NCI-H510A treated with DMSO at 0.1 percent for 48 hours (cell line): ENCODE data around the gene RGS11.

ENCODE experiments used
- DNase-seq: peaks from one replicate; lab custom pipeline; 2025; lab: John Stamatoyannopoulos, UW

The RGS11 gene

DNA sequence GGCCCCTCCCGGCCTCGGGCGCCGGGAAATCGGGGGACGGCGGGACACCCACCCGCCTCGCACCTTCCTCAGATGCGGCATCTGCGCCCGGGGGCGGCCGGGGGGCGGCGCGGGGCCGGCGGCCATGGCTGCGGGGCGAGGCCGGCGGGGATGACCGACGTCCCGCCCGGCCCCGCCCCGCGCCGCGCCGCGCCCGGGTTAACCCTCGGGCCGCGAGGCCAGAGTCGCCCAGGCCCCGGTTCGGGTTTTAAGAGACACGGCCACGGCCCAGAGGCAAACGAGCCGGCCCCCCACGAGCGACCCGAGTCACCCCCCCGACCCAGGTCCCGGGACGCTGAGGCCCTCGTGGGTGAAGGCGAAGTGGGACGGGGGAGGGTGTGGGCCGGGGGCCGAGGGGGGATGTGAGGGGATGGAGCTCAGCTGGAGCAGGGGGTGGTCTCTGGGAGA lies at the start of gene RGS11:
Gene RGS11, minus strand, starts transcription at position 159 of the 447 bp plus-strand sequence. Its CDS starts 33 bp downstream, at position 126.
- no peak for DNase-seq

DNA sequence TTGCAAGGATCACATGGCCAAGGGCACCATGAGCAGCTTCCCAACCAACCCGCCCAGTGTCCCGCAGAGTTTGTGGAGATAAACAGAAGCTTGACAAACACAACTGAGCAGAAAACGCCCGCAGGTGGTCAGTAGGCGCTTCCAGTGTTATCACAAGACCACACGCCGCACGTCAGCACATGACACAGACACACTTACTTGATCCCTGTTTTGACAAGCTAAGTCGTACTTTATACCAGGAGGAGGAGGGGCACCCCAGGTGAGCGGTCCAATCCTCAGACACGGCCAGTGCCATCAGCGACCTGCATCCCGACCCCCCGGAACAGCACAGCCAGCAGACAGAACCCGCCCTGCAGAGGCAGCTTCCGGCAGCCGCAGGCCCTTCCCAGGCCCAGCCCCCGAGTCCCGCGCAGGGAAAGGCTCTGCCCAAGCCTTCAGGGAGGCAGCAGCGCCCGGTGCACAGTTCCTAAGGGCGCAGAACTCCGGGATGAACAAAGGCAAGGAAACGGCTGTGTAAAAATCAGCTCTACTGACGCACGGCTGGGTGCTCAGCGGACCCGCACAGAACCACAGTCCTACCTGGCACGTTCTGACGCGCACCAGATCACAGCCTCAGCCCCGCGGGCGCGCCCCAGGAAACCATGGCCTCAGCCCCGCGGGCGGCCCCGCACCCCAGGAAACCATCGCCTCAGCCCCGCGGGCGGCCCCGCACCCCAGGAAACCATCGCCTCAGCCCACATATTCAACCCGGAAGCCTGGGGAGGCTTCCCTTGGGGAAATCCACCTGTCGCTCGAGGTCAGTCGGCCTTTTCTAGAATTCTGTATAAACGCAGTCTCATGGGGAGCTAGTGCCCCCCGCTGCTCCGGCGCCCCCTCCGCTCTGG lies 48.9 kb upstream of the RGS11 start:
- DNase-seq = no peak

DNA sequence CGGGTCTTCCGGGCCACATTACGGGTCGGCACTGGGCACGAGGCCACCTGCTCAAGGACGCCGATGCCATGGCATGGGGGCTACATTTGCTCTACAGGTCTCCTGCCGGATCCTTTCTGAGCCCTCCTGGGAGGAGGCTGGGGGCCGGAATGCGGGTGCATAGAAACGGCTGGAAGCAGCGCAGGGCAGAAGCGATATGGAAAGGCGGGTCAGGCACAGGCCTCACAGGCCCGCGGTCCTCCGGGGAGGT lies 48.4 kb upstream of the RGS11 start:
- DNase-seq = no peak

DNA sequence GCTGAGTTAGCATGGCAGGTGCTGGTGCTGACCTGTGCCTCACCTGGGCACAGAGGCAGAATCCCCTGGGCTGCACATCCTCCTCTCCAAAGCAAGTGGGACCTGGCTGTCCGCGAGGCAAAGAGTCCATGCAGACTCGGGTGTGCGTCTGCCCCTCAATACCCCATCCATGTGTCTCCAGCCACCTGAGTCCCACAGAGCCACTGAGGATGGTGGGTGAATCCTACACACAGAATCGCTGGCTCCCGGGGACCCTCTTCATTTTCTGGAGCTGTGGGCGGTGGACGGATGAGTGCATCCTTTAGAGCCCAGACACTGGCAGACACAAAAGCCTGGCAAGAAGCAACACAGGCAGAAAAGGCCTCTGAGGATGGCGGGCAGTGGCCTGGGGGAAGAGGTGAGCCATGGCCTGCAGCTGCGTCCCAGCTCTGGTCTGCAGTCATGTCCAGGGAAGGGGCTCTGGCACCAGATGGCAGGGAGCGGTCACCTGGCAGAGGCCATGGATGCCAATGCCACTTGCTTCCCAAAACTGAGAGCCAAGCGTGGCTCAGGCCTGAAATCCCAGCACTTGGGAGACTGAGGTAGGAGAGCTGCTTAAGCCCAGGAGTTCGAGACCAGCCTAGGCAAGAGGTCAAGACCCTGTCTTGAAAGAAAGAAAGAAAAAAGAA lies 46.9 kb upstream of the RGS11 start:
- no peak for DNase-seq

DNA sequence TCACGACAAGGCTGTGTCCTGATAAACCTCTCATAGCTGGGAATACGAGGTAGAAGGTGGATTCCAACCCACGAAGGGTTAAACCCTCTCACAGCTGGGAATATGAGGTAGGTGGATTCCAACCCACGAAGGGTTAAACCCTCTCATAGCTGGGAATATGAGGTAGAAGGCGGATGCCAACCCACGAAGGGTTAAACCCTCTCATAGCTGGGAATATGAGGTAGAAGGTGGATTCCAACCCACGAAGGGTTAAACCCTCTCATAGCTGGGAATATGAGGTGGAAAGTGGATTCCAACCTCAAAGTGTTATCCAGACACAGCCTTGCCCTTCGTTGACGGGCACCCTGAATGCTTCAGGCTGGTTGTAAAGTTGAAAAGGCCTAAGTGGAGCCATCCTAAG lies 45.8 kb upstream of the RGS11 start:
- no peak for DNase-seq

DNA sequence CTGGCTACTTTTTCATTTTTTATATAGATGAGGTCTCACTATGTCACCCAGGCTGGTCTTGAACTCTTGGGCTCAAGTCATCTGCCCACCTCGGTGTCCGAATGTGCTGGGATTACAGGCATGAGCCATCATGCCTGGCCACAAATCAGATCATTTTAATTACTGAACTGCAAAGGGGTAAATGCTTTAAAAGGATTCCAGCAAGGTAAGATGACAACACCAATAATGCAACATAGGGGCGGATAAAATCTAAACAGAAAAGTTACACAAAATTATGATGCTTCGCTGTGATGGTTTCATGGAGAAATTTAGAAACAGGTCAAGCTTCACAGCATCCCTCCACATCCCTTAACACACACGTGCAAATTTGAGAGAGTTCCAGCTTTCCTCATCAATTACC lies 44.5 kb upstream of the RGS11 start:
- no peak for DNase-seq

DNA sequence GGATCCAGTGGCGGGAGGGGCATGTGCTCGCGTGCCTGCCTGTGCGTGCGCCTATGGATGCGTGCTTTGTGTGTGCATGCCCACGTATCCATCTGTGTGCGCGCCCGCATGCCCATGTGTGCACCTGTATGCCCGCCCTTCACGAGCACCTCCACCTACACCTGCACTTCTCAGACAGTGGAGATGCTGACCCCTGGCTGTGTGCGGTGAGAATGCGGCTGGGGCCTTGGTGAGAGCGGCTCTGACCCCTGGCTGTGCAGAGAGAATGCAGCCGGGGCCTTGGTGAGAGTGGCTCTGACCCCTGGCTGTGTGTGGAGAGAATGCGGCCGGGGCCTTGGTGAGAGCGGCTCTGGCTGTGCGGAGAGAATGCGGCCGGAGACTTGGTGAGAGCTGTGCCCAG lies 42.9 kb upstream of the RGS11 start:
- DNase-seq = no peak

DNA sequence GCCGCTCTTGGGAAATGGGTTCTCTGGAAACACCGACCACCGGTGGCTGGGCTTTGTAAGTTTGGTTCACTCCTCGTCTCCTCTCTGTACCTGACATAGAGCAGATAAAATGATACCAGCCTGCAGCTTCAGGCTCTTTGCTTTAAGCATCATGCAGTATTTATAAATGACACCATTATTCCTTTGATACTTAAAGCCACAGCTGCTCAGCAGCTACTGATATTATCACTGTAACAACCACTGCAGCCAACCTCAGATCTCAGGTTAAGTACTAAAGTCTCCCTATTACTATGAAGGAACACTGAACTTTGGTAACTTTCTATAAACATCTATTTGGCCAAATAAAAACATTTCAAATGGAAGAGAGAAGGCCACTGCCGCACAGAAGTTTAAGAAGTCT lies 41.8 kb upstream of the RGS11 start:
- no peak for DNase-seq

DNA sequence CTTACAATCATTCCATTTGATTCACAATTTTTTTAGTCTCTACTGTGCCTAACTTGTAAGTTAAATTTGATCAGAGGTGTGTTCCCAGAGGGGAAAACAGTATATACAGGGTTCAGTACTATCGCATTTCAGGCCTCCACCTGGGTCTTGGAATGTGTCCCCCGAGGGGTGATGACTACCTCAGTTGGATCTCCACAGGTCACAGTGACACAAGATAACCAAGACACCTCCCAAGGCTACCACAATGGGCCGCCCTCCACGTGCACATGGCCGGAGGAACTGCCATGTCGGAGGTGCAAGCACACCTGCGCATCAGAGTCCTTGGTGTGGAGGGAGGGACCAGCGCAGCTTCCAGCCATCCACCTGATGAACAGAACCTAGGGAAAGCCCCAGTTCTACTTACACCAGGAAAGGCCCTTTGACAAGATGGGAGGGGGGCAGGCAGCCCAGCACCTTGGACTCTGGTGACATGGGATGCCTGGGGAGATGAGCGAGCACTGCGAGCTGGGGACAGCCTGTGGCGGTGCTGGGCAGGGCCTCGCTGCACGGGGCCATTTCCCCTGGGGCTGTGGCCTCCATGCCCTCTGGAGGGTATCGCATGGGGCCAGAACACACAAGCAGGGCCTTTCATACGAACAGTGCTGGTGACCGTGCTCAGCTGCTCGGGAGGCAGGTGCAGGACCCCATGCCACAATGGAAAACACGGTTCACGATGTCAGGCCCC lies 41.2 kb upstream of the RGS11 start:
- DNase-seq = no peak

DNA sequence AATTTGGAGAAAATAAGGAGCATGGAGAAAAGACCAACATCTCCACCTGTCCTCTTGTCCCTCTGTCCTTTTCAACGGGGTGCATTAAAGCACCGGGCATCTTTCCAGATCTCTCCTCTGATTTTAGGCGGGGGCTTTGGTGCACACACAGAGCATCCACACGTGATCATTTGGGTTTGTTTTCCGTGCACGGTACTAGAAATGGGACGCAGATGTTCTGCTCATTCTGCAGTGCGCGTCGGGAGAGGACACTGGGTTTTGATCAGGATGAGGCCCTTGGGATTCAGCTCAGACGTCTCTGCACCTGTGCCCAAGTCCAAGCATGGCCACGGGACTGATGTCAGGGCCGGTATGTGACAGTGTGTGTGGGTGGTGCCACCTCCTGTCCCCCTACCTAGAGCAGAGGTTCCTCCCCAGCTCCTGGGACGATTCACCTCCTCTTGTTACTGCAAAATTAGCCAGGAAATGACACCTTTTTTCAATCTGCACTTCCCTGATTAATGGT lies 39.1 kb upstream of the RGS11 start:
- DNase-seq = no peak

DNA sequence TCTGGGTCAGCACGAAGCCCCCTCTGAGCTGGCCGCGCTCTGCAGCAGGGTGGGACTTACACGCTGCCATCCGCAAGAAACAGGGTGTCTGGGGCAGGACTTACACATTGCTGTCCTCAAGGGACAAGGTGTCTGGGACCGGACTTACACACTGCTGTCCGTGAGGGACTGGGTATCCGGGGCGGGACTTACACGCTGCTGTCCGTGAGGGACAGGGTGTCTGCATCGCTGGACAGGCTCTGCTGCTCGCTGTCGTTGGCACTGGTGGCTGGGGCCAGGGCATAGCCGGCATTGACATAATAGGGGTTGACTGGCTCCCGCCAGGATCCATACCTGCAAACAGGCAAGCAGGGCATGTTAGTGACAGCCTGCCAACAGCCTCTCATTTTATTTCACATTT lies 38.6 kb upstream of the RGS11 start:
- DNase-seq = no peak

DNA sequence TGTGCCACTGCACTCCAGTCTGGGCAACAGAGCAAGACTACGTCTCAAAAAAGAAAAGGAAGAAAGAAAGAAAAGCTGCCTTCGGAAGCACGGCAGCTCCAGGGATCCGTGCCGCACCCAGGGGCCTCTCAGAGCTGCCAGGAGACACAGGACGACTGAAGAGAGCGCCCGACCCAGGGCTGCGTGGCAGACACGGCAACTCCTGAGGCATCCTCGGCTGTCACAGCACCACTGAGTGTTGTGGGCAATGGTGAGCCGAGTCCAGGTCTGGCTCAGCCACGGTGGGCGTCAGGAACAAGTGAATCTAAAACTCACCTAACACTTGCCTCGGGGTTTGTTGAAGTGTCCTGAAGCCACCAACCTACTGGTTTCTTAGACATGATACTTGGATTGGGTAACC lies 36.0 kb upstream of the RGS11 start:
- DNase-seq = no peak

DNA sequence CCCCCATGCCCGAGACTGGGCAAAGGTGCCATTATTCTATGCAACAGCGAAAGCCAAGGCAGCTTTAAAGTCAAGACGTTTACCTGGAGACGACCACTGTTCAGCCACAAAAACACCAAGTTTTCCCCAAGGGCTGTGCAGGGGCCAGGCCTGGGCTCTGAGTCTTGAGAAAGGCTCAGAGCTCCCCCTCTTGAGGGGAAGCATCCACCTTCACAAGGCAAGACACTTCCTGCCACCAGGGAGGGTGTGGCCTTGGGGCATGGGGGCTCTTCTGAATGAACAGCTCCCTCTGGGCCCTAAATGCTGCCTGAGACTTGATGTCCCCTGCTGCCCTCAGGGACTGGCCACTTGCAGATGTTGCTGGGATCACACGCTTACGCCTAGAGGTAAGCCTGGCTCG lies 33.7 kb upstream of the RGS11 start:
- DNase-seq = no peak

DNA sequence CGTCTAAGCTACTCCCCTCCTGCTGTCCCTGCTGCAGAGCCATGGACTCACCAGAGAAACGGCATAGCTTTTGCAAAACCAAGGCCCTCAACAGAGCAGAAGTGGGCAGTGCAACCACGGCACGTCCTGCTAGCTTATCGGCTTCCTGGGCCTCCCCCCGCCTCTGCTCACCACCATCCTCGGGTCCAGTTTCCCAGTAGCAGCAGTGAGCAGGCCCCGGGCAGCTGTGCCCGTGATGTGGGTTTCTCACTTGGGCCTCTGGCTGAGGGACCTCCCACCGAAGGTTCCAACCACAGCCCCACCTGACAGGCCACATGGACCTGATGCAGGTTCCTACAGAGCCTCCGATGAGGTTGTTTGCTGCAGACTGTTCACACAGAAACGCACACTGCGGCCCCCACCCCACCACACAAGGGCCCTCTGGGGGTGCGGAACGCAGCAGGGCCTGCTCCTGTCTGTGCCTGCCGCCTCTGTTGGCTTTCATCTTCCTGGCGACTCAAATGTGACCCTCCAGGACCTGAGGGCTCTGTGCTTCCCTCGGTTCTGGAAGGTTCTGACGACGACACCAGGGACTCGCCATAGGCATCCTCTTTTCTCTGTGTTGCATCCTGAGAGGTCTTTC lies 32.1 kb upstream of the RGS11 start:
- DNase-seq = no peak

DNA sequence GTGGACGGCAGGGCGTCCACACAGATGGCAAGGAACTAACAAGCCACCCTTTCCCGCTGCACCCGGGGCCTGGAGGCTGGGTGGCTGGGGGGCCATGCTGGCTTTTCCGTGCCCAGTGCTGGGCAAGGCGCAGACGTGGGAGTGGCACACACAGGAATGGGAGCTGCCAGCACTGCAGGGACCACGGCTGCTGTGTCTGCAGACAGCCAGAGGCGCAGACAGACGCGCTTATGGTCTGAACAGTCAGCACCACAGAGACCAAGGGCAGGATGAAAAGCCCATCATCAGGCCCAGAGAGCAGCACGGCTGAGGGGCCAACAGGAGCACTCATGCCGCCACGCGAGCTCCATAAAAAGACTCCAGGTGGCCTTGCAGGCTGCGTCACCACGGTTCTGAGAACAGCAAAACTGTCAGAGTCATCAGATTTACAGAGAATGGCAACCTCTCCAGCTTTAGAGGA lies 31.2 kb upstream of the RGS11 start:
- no peak for DNase-seq

DNA sequence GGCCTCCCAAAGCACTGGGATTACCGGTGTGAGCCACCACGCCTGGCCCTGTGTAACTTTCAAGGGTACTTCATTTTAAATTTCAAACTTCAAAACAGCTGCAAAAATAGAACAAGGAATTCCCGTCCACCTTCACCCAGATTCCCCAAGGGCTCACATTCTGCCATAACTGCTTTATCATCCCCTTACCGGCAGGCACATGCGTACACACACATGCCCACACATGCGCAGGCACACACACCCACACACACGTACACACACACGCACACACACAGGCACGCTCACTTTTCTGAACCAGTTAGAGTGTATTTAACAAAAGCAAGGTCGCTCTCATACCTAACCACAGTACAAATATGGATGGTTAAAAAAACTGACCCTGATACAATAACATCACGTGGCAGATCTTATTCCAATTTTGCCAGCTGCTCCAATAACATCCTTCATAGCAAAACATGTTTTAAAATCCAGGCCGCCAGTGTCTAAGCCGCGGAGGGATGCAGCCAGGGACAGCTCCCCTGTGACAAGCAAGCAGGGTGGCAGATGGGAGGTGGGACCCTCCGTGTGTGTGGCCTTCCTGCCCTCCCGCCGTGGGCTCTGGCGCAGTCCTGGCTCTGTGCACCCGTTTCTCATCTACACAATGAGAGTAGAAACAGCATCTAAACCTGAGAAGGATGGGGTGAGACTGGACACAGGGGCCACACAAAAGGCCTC lies 30.3 kb upstream of the RGS11 start:
- no peak for DNase-seq

DNA sequence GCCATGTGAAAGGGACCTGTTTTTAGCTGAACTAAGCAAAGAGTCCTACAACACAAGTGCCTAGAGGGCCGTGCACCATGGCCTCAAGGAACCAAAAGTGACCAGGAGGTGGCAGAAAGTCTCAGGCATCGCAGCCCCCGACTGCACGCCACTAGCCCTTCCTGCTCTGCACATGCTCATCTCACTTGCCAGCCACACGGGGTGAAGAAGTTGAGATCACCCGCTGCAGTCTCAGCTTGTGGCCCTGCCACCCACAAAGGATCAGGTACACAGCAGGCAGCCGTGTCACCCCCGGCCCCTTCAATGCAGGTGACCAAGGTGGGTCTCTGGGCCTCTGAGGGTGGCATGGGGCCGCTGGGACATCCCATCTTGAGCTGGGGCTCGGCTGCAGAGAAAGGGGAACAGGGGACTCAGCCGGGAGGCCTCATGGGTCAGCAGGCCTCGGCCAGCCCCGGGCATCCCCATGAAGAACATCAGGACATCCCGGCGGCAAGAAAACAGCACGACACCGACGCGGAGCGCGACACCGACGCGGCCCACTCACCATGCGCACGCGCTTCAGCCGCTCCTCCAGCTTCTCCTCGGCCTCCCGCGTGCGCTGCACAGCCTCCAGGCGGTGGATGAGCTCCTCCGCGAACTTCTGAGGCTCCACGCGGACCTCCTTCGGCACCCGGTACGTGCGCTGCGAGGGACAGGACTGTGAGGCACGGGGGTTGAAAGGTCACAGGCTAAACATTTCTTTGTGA lies 28.2 kb upstream of the RGS11 start:
- DNase-seq = no peak

DNA sequence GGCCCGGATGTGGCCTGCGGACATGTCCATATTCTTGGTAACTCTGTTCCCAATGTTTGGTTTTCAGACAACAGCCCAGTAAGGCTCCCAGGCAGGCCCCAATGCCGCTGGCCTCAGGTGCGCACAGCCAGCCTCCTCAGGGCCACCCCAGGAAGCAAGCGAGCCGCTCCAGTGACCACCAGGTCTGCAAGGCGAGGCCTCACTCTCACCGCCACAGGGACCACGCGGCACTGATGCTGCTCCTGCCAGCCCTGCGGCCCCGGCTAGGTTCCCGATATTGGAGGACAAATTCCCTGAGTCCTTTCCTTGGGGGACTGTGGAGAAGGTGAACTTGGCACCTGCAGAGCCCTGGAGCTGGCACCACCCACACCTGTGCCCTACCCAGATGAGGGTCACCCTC lies 26.2 kb upstream of the RGS11 start:
- no peak for DNase-seq

DNA sequence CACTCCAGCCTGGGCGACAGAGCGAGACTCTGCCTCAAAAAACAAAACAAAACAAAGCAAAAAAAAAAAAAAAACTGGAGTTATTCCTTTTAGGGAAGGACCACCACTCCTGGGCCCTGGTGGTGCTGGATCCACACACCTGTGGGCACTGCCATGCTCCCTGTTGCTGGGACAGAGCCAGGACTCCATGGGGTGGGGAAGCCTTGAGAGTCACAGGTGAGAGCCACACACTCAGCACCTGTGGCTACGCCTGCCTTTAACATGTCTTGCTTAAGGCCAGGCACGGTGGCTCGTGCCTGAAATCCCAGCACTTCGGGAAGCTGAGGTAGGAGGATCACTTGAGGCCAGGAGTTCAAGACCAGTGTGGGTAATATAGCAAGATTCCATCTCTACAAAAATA lies 25.5 kb upstream of the RGS11 start:
- no peak for DNase-seq

DNA sequence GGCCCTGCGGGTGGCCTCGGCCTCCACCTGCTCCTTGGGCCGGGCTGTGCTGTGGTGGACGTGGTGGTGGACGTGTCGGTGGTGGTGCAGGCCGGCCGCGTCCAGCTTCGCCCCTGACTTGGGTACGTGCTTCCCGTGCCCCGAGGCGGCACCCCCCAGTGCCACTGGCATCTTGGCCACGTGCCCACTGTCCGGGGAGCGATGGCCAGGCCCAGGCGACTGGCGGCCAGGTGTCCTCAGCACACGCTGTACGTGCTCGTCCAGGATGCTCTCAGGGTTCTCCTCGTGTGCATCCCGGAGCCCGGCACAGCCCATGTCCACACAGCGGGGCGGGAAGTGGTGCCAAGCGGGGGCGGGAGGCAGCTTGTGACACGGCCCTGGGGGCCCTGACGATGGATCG lies 22.1 kb upstream of the RGS11 start:
- no peak for DNase-seq
